ENCODE measurements around the gene PSMB5. TPM values are rescaled to one million over a fixed set of nuclear protein-coding genes. Genes with fewer than 3 reads are reported as not detected.

Gene PSMB5
- total RNA-seq, 1 donor from 2014 or later, result 220 TPM

GRCh38 chr14:23047751-23048693 is 13.3 kb upstream of the PSMB5 start:
- Histone ChIP-seq H3K4me3 (ENCODE audit: low read depth, low read length) (no peak overlapping the region), H3K36me3 (ENCODE audit: control insufficient read depth, insufficient read depth, low read length) (no peaks in the 10 kb centered on the region), H3K27me3 (ENCODE audit: control insufficient read depth, insufficient read depth, low read length) (no peaks in the 10 kb centered on the region)
- FAIRE-seq, result no peak
- DNase-seq (ENCODE audit: low read depth), result no peak
- TF ChIP-seq CTCF (IDR thresholded peaks at IDR 0.05; ENCODE audit: insufficient read depth, low read length, severe bottlenecking), result no peak

GRCh38 chr14:23047034-23047634 is 12.4 kb upstream of the PSMB5 start:
- FAIRE-seq, result no peak

GRCh38 chr14:23045419-23046357 is 11.0 kb upstream of the PSMB5 start:
- FAIRE-seq (peak; percentile 23), DNase-seq (ENCODE audit: low read depth) (no peak)
- Histone ChIP-seq H3K36me3 (ENCODE audit: control insufficient read depth, insufficient read depth, low read length) (no peaks in the 10 kb centered on the region), H3K27me3 (ENCODE audit: control insufficient read depth, insufficient read depth, low read length) (no peaks in the 10 kb centered on the region), H3K4me3 (ENCODE audit: low read depth, low read length) (no peak overlapping the region)
- TF ChIP-seq CTCF (IDR thresholded peaks at IDR 0.05; ENCODE audit: insufficient read depth, low read length, severe bottlenecking), result no peak

More at GRCh38 chr14:23047034-23047634, 12.4 kb upstream of the PSMB5 start:
- no peaks in the 10 kb centered on the region for H3K27me3 ChIP-seq (ENCODE audit: control insufficient read depth, insufficient read depth, low read length)
- no peak overlapping the region for H3K4me3 ChIP-seq (ENCODE audit: low read depth, low read length)
- no peak for TF ChIP-seq CTCF (IDR thresholded peaks at IDR 0.05; ENCODE audit: insufficient read depth, low read length, severe bottlenecking)
- H3K36me3 ChIP-seq (ENCODE audit: control insufficient read depth, insufficient read depth, low read length), result no peaks in the 10 kb centered on the region
- no peak for DNase-seq (ENCODE audit: low read depth)

GRCh38 chr14:23044840-23045239 is 10.1 kb upstream of the PSMB5 start:
- no peak for DNase-seq (ENCODE audit: low read depth)
- H3K4me3 ChIP-seq (ENCODE audit: low read depth, low read length), result no peak overlapping the region
- no peaks in the 10 kb centered on the region for H3K27me3 ChIP-seq (ENCODE audit: control insufficient read depth, insufficient read depth, low read length)
- FAIRE-seq, result no peak
- no peak for TF ChIP-seq CTCF (IDR thresholded peaks at IDR 0.05; ENCODE audit: insufficient read depth, low read length, severe bottlenecking)
- no peaks in the 10 kb centered on the region for H3K36me3 ChIP-seq (ENCODE audit: control insufficient read depth, insufficient read depth, low read length)

GRCh38 chr14:23043754-23044153 is 9.1 kb upstream of the PSMB5 start:
- Histone ChIP-seq H3K36me3 (ENCODE audit: control insufficient read depth, insufficient read depth, low read length) (no peaks in the 10 kb centered on the region), H3K4me3 (ENCODE audit: low read depth, low read length) (no peak overlapping the region), H3K27me3 (ENCODE audit: control insufficient read depth, insufficient read depth, low read length) (no peaks in the 10 kb centered on the region)
- DNase-seq (ENCODE audit: low read depth) (no peak), FAIRE-seq (no peak)
- TF ChIP-seq CTCF (IDR thresholded peaks at IDR 0.05; ENCODE audit: insufficient read depth, low read length, severe bottlenecking), result no peak

Measured in bronchial epithelial cell (primary cell).